ENCODE data around the gene ARHGAP27.

Gene ARHGAP27

GRCh38 chr17:45396496-45397205 is 36.0 kb downstream of the ARHGAP27 start:
- no peaks in the 10 kb centered on the region for H3K9me3 ChIP-seq (ENCODE audit: insufficient read depth, low read depth, low read length)
- H3K36me3 ChIP-seq (ENCODE audit: insufficient read depth, low read length), result no peaks in the 10 kb centered on the region
- 94% methylated on average over 50 of the region's 50 CpGs for WGBS
- no peak overlapping the region for H3K9ac ChIP-seq (ENCODE audit: low read depth, low read length)
- H3K27ac ChIP-seq (ENCODE audit: low read depth, low read length), result no peak overlapping the region
- no peak overlapping the region for H3K4me3 ChIP-seq (ENCODE audit: low read length)
- H3K27me3 ChIP-seq (ENCODE audit: insufficient read depth, low read length), result 0 out of 2 replicates have a peak, but pooled peaks cover 3% of the 10 kb centered on the region
- peaks cover 4% of the 10 kb centered on the region; the same call in 1 of the 2 replicates for H3K4me1 ChIP-seq (ENCODE audit: insufficient read depth, low read length)

GRCh38 chr17:45395569-45396415 is 36.9 kb downstream of the ARHGAP27 start:
- 93% methylated on average over 60 of the region's 60 CpGs for WGBS
- H3K4me3 ChIP-seq (ENCODE audit: low read length), result no peak overlapping the region

DNA sequence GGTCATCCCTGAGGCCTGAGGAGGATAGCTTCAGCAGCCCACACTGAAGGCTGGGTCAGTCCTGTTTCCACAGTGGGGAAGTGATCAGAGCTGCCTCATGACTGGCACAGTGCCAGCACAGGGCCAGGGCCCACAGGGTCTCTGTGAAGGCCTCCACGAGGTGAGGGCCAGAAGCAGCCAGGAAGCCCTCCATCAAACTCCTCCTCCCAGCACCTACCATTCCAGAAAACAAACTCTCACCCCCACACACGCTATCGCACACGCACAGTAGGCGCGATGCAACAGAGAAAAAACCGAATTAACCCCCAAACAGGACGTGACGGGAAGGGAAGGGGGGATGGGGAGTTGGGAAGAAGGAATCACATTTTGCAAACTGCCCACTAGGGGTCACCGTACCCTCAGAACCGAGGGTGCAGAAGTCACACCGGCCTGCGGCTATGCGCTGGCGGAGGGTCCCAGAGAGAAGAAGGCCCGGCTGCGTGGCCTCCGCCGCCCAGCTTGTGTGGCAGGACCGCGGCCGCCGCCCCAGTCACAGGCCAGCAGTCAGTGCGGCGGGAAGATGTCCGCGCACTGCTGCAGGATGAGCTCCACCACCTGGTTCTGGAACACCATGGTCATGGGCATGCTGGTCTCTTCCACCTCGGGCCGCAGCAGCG is 37.6 kb downstream of the ARHGAP27 start:
- Histone ChIP-seq H3K9me3 (ENCODE audit: insufficient read depth, low read depth, low read length) (no peaks in the 10 kb centered on the region), H3K27me3 (ENCODE audit: insufficient read depth, low read length) (0 out of 2 replicates have a peak, but pooled peaks cover 3% of the 10 kb centered on the region), H3K36me3 (ENCODE audit: insufficient read depth, low read length) (no peaks in the 10 kb centered on the region), H3K4me1 (ENCODE audit: insufficient read depth, low read length) (peaks cover 4% of the 10 kb centered on the region; the same call in 1 of the 2 replicates), H3K9ac (ENCODE audit: low read depth, low read length) (peak overlapping the region; percentile 40; the same call in 1 of the 2 replicates), H3K27ac (ENCODE audit: low read depth, low read length) (no peak overlapping the region), H3K4me3 (ENCODE audit: low read length) (no peak overlapping the region)
- WGBS, result 18% methylated on average over 27 of the region's 30 CpGs

More at GRCh38 chr17:45395569-45396415, 36.9 kb downstream of the ARHGAP27 start:
- H3K27ac ChIP-seq (ENCODE audit: low read depth, low read length), result no peak overlapping the region
- no peaks in the 10 kb centered on the region for H3K36me3 ChIP-seq (ENCODE audit: insufficient read depth, low read length)
- 0 out of 2 replicates have a peak, but pooled peaks cover 3% of the 10 kb centered on the region for H3K27me3 ChIP-seq (ENCODE audit: insufficient read depth, low read length)
- no peak overlapping the region for H3K9ac ChIP-seq (ENCODE audit: low read depth, low read length)
- peaks cover 4% of the 10 kb centered on the region; the same call in 1 of the 2 replicates for H3K4me1 ChIP-seq (ENCODE audit: insufficient read depth, low read length)
- no peaks in the 10 kb centered on the region for H3K9me3 ChIP-seq (ENCODE audit: insufficient read depth, low read depth, low read length)

DNA sequence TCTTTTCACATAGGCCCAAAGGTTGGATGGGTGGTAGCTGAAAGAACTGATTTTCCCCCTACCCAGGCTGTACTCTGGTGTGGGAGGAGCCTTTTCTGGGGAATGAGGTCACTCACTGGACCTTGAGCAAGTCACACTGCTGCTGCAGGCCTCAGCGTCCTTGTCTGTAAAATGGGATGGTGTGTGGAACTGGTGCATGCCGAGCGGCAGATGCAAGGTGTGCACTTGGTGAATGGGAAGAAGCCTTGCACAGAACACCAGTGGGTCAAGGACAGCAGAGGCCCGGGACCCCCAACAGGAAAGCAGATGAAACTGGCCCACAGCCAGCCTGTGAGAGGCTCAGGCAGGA is 38.1 kb downstream of the ARHGAP27 start:
- H3K4me3 ChIP-seq (ENCODE audit: low read length), result no peak overlapping the region
- H3K9ac ChIP-seq (ENCODE audit: low read depth, low read length), result peak overlapping the region; percentile 40; the same call in 1 of the 2 replicates
- peaks cover 4% of the 10 kb centered on the region; the same call in 1 of the 2 replicates for H3K4me1 ChIP-seq (ENCODE audit: insufficient read depth, low read length)
- H3K27ac ChIP-seq (ENCODE audit: low read depth, low read length), result no peak overlapping the region
- 93% methylated on average over 4 of the region's 4 CpGs for WGBS
- no peaks in the 10 kb centered on the region for H3K9me3 ChIP-seq (ENCODE audit: insufficient read depth, low read depth, low read length)
- H3K36me3 ChIP-seq (ENCODE audit: insufficient read depth, low read length), result no peaks in the 10 kb centered on the region
- H3K27me3 ChIP-seq (ENCODE audit: insufficient read depth, low read length), result 0 out of 2 replicates have a peak, but pooled peaks cover 3% of the 10 kb centered on the region

- no peak overlapping the region for H3K4me3 ChIP-seq (ENCODE audit: low read length)
- H3K27ac ChIP-seq (ENCODE audit: low read depth, low read length), result no peak overlapping the region
- H3K9ac ChIP-seq (ENCODE audit: low read depth, low read length), result no peak overlapping the region
- 92% methylated on average over 5 of the region's 6 CpGs for WGBS
- H3K4me1 ChIP-seq (ENCODE audit: insufficient read depth, low read length), result peaks cover 6% of the 10 kb centered on the region; the same call in 1 of the 2 replicates
- H3K27me3 ChIP-seq (ENCODE audit: insufficient read depth, low read length), result 0 out of 2 replicates have a peak, but pooled peaks cover 3% of the 10 kb centered on the region
- H3K36me3 ChIP-seq (ENCODE audit: insufficient read depth, low read length), result no peaks in the 10 kb centered on the region
- H3K9me3 ChIP-seq (ENCODE audit: insufficient read depth, low read depth, low read length), result no peaks in the 10 kb centered on the region
Observed at GRCh38 chr17:45394091-45394490, 38.6 kb downstream of the ARHGAP27 start.

DNA sequence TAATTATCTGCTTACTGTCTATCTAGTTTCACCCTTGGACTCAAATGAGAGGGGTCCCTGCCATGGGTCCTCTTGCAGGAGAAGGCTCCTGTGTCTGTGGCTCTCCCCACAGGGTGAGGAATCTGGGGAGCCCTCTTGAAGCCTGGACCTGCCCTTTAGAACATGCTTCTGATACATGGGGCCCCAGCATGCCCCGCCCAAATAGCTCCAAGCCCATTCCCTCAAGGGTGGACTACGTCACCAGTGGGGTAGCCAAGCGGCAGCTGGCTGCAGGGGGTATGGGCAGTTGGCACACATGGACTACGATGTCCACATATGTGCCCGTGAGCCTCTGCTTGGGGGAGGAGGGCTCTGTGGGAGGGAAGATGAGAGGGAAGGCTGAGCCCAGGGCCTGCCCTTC is 39.3 kb downstream of the ARHGAP27 start:
- H3K36me3 ChIP-seq (ENCODE audit: insufficient read depth, low read length), result no peaks in the 10 kb centered on the region
- H3K9me3 ChIP-seq (ENCODE audit: insufficient read depth, low read depth, low read length), result no peaks in the 10 kb centered on the region
- no peak overlapping the region for H3K27ac ChIP-seq (ENCODE audit: low read depth, low read length)
- 87% methylated on average over 5 of the region's 5 CpGs for WGBS
- H3K9ac ChIP-seq (ENCODE audit: low read depth, low read length), result no peak overlapping the region
- no peak overlapping the region for H3K4me3 ChIP-seq (ENCODE audit: low read length)
- H3K27me3 ChIP-seq (ENCODE audit: insufficient read depth, low read length), result 0 out of 2 replicates have a peak, but pooled peaks cover 3% of the 10 kb centered on the region
- peaks cover 6% of the 10 kb centered on the region; the same call in 1 of the 2 replicates for H3K4me1 ChIP-seq (ENCODE audit: insufficient read depth, low read length)

- no peak overlapping the region for H3K27ac ChIP-seq (ENCODE audit: low read depth, low read length)
- H3K4me1 ChIP-seq (ENCODE audit: insufficient read depth, low read length), result peaks cover 6% of the 10 kb centered on the region; the same call in 1 of the 2 replicates
- no peak overlapping the region for H3K9ac ChIP-seq (ENCODE audit: low read depth, low read length)
- H3K36me3 ChIP-seq (ENCODE audit: insufficient read depth, low read length), result no peaks in the 10 kb centered on the region
- 96% methylated on average over 2 of the region's 2 CpGs for WGBS
- H3K9me3 ChIP-seq (ENCODE audit: insufficient read depth, low read depth, low read length), result no peaks in the 10 kb centered on the region
- 0 out of 2 replicates have a peak, but pooled peaks cover 3% of the 10 kb centered on the region for H3K27me3 ChIP-seq (ENCODE audit: insufficient read depth, low read length)
- no peak overlapping the region for H3K4me3 ChIP-seq (ENCODE audit: low read length)
Observed at GRCh38 chr17:45391918-45392317, 40.8 kb downstream of the ARHGAP27 start.

GRCh38 chr17:45391291-45391690 is 41.4 kb downstream of the ARHGAP27 start:
- H3K36me3 ChIP-seq (ENCODE audit: insufficient read depth, low read length), result no peaks in the 10 kb centered on the region
- WGBS, result 76% methylated on average over 5 of the region's 5 CpGs
- H3K9me3 ChIP-seq (ENCODE audit: insufficient read depth, low read depth, low read length), result no peaks in the 10 kb centered on the region
- no peak overlapping the region for H3K4me3 ChIP-seq (ENCODE audit: low read length)
- peaks cover 6% of the 10 kb centered on the region; the same call in 1 of the 2 replicates for H3K4me1 ChIP-seq (ENCODE audit: insufficient read depth, low read length)
- 0 out of 2 replicates have a peak, but pooled peaks cover 3% of the 10 kb centered on the region for H3K27me3 ChIP-seq (ENCODE audit: insufficient read depth, low read length)
- H3K9ac ChIP-seq (ENCODE audit: low read depth, low read length), result no peak overlapping the region
- no peak overlapping the region for H3K27ac ChIP-seq (ENCODE audit: low read depth, low read length)

- Histone ChIP-seq H3K9ac (ENCODE audit: low read depth, low read length) (no peak overlapping the region), H3K27me3 (ENCODE audit: insufficient read depth, low read length) (0 out of 2 replicates have a peak, but pooled peaks cover 3% of the 10 kb centered on the region), H3K27ac (ENCODE audit: low read depth, low read length) (no peak overlapping the region), H3K4me1 (ENCODE audit: insufficient read depth, low read length) (peaks cover 3% of the 10 kb centered on the region; the same call in 1 of the 2 replicates), H3K4me3 (ENCODE audit: low read length) (no peak overlapping the region), H3K9me3 (ENCODE audit: insufficient read depth, low read depth, low read length) (no peaks in the 10 kb centered on the region), H3K36me3 (ENCODE audit: insufficient read depth, low read length) (no peaks in the 10 kb centered on the region)
- WGBS, result 29% methylated on average over 3 of the region's 3 CpGs
Observed at GRCh38 chr17:45389354-45389753, 43.3 kb downstream of the ARHGAP27 start.

DNA sequence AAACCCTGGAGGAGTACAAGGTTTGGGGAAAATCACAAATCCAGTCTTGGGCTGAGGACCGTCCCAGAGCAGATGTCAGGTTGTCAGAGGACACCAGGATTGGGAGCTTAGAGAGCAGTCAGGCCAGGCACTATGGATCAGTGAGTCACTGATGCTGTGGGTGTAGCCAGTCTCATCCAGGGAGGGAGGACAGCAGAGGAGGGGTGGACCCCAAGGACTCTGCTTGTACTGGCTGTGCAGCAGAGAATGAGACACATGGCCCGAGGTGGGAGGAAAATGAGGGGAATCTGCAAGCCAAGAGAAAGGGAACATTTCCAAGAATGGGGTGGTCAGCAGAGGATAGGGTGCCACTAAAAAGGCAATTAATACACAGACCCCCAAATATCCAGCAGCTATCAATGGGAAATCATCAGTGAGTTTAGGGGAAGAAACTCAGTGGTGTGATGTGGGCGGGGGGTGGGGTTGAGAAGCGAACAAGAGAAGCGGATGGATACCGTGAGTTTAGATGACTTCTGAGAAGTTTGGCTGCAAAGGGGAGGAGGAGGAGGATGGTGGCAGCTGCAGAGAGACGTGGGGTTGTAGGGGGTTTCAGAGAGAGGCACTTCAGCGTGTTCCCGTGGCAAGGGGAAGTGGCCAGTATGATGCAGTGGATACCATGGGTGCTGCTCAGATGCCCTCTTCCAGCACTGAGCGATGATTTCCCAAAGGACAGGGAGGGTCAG is 43.9 kb downstream of the ARHGAP27 start:
- Histone ChIP-seq H3K4me3 (ENCODE audit: low read length) (no peak overlapping the region), H3K9ac (ENCODE audit: low read depth, low read length) (no peak overlapping the region), H3K4me1 (ENCODE audit: insufficient read depth, low read length) (peaks cover 3% of the 10 kb centered on the region; the same call in 1 of the 2 replicates), H3K36me3 (ENCODE audit: insufficient read depth, low read length) (no peaks in the 10 kb centered on the region), H3K27ac (ENCODE audit: low read depth, low read length) (no peak overlapping the region), H3K27me3 (ENCODE audit: insufficient read depth, low read length) (0 out of 2 replicates have a peak, but pooled peaks cover 3% of the 10 kb centered on the region), H3K9me3 (ENCODE audit: insufficient read depth, low read depth, low read length) (no peaks in the 10 kb centered on the region)
- 83% methylated on average over 10 of the region's 10 CpGs for WGBS

All from HUES64 (cell line).